GM12865 (cell line): ENCODE results near the gene FGGY.

Source experiments
- DNase-seq: peaks from one replicate; pipeline ENCODE4 v3.0.0; 2010; ENCODE audit warnings: low read depth
- H3K4me3 ChIP-seq: 2 replicates; pipeline ENCODE4 v1.5.1; 2011; ENCODE audit warnings: mild to moderate bottlenecking, low read depth, low read length, control low read depth
- TF ChIP-seq, protein P1 (sequence below): IDR thresholded peaks from 2 replicates; pipeline ENCODE4 v1.5.1; 2011; ENCODE audit warnings: low read length, control low read depth, low read depth, inconsistent platforms; ENCODE audit not compliant: insufficient read depth; ENCODE audit errors: missing control alignments

The FGGY gene

DNA sequence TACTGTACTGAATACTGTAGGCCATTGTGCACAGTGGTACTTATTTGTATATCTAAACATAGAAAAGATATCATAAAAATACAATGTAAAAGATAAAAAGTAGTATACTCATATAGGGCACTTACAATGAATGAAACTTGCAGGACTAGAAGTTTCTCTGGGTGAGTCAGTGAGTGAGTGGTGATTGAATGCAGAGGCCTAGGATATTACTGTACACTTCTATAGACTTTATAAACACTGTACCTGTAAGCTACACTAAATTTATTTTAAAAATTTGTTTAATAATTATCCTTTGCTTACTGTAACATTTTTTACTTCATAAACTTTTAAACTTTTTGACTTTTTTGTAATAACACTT lies 82.5 kb downstream of the FGGY start:
- TF ChIP-seq, protein P1, sequence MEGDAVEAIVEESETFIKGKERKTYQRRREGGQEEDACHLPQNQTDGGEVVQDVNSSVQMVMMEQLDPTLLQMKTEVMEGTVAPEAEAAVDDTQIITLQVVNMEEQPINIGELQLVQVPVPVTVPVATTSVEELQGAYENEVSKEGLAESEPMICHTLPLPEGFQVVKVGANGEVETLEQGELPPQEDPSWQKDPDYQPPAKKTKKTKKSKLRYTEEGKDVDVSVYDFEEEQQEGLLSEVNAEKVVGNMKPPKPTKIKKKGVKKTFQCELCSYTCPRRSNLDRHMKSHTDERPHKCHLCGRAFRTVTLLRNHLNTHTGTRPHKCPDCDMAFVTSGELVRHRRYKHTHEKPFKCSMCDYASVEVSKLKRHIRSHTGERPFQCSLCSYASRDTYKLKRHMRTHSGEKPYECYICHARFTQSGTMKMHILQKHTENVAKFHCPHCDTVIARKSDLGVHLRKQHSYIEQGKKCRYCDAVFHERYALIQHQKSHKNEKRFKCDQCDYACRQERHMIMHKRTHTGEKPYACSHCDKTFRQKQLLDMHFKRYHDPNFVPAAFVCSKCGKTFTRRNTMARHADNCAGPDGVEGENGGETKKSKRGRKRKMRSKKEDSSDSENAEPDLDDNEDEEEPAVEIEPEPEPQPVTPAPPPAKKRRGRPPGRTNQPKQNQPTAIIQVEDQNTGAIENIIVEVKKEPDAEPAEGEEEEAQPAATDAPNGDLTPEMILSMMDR = no peak
- no peak overlapping the region for H3K4me3 ChIP-seq
- DNase-seq = no peak

DNA sequence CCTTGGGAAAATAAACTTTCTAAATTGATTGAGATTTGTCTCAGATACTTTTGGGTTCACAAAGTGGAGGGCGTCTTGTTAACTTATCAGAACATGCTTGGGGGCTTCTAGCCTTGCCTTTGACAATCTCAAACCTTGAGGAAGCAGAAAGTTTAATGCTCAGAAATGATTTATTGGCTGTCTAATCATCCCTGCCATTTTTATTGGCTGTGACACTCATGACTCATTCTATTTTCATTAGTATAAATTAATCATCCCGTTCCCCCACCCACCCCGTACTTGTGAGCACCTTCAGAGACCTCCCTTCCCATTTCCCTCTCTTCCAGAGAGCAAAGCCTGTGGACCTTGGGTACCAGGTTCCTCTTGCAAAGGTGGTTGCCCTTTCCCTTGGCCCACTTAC lies 87.1 kb downstream of the FGGY start:
- DNase-seq = no peak
- no peak overlapping the region for H3K4me3 ChIP-seq
- TF ChIP-seq, protein P1 = no peak

DNA sequence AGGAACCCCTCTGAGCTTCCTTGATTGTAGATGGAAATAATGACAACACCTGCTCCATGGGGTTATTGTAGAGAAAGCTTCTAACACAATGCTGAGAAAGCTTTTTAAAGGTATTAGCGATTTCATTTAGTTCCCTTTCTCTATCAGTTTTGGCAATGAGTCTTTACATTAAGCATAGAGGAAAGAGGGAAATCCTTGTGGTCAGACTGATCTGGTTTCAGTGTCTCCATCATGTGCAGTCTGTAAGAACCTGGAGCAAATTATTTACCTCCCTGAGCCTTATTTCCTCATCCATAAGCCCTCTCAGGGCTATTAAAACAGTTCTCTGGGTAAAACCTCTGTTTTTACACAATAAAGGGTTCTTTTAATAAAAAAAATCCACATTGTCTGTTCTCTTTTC lies 87.5 kb downstream of the FGGY start:
- DNase-seq = no peak
- TF ChIP-seq, protein P1 = no peak
- no peak overlapping the region for H3K4me3 ChIP-seq

DNA sequence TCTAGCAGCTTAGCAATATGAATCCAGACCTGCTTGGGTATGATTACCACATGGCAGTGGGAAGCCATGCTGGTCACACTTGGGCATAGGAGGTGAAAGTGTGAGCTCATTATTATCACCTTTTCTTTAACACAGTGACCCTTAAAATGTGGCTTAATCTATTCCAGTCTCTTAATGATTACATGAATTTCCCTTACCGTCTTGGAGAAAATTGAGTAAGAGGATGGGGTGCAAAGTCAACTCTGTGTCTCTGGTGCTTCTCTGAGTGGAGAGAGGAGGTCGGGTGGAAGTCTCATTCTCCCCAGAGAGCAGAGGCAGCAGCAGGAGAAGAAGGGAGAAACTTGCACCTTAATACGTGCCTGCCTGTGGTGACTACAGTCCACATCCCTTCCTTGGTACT lies 91.3 kb downstream of the FGGY start:
- TF ChIP-seq, protein P1 = no peak
- no peak for DNase-seq
- no peak overlapping the region for H3K4me3 ChIP-seq

DNA sequence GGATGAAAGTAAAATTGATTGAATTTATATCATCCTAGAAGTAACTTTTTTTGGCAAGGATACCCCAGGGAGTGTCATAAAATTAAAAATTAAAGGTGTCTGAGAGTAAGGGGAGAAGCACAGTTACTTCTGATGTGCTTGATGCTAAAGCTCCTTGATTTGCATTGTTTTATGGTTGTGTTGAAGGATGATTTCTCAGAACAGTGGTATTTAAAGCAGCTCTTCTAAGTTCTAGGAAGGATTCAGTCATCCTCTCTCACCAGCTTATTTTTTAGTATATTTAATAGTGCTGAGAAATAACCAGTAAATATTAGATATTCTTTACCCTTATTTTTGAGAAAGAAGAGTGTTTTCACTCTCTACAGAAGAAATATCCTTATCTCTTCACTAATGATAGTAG lies 93.0 kb downstream of the FGGY start:
- no peak for DNase-seq
- TF ChIP-seq, protein P1 = no peak
- H3K4me3 ChIP-seq = no peak overlapping the region

DNA sequence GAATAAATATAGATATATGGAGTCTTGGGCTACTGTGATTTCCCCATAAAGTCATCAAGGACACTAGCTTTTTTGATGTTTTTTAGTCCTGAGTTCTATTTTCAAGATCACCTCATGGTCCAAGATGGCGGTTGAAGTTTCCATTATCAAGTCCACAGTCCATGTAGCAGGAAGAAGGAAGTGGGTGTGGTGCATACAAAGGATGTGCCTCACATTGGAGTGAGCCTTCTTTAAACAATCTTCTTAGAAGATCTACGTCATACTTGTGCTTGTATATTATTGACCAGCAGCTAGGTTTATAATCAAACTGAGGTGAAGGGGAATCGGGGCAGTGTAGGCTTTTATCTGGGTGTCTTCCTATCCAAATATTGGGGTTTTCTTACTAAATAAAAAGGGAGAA lies 93.4 kb downstream of the FGGY start:
- DNase-seq = no peak
- no peak overlapping the region for H3K4me3 ChIP-seq
- TF ChIP-seq, protein P1 = no peak
